COLO668 (cell line): Measurements from ENCODE around the gene SUPT4H1.

ENCODE experiments used
- DNase-seq: peaks from one replicate; lab custom pipeline; 2025; ENCODE audit not compliant: unreplicated experiment; lab: John Stamatoyannopoulos, UW

Gene SUPT4H1

GRCh38 chr17:58320163-58320558, 31.8 kb downstream of the SUPT4H1 start:
- DNase-seq = no peak

- DNase-seq = no peak
Measured at GRCh38 chr17:58319173-58320162, 32.5 kb downstream of the SUPT4H1 start.

- no peak for DNase-seq
Measured at GRCh38 chr17:58318627-58319172, 33.3 kb downstream of the SUPT4H1 start.

GRCh38 chr17:58318065-58318481, 33.9 kb downstream of the SUPT4H1 start:
- no peak for DNase-seq

- peak; percentile 27 for DNase-seq
Measured at GRCh38 chr17:58317421-58318064, 34.5 kb downstream of the SUPT4H1 start.

- no peak for DNase-seq
Measured at GRCh38 chr17:58316260-58316960, 35.6 kb downstream of the SUPT4H1 start.

GRCh38 chr17:58315750-58316149, 36.3 kb downstream of the SUPT4H1 start:
- no peak for DNase-seq

DNA sequence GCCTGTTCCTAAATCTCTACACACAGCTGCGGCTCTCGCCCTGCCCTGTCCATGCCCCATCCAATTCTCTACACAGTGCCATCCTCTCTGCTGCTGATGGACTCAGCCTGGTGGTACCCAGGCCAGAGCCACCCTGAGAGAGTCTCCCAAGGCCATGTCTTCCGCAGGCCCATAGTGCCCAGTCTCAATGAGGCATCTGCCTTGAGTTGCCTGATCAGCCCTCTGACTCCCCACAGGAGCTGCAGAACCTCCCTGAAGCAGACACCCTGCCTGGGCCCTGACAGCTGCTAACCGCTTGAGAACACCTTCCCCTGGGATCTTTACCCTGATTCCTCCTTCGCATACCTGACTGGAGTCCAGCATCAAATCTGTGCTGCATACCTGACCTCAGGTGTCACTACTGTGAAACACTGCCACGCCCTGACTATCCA, 36.7 kb downstream of the SUPT4H1 start:
- no peak for DNase-seq

- DNase-seq = no peak
Measured at GRCh38 chr17:58314706-58315015, 37.3 kb downstream of the SUPT4H1 start.

- DNase-seq = no peak
Measured at GRCh38 chr17:58313815-58314705, 37.9 kb downstream of the SUPT4H1 start.

GRCh38 chr17:58312829-58313228, 39.2 kb downstream of the SUPT4H1 start:
- DNase-seq = no peak

DNA sequence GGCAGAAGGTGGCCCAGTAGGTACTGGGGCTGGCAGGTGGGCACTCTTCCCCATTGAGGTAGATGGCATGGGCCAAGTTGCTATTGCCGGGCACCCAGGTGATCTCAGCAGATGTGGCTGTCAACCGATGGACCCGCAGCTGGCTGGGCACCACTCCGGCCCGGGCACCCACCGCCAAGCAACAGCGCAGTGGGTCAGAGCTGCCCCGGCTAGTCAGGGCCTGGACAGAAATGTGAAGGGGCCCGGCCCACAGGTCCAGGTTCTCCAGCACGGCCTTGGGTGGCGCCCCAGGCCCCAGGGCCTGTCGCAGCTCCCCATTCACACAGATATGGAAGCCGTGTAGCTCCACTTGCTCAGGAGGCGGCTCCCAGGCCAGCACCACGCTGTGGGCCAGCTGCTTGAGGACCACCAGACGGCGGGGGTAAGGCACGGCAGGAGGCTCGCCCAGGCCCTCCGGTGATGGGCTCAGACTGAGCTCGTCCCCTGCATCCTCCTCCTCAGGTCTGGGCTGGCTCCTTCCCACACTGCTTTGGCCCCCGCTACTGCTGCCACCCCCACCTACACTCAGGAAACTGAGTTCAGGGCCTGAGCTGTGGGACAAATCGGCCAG, 39.9 kb downstream of the SUPT4H1 start:
- no peak for DNase-seq

DNA sequence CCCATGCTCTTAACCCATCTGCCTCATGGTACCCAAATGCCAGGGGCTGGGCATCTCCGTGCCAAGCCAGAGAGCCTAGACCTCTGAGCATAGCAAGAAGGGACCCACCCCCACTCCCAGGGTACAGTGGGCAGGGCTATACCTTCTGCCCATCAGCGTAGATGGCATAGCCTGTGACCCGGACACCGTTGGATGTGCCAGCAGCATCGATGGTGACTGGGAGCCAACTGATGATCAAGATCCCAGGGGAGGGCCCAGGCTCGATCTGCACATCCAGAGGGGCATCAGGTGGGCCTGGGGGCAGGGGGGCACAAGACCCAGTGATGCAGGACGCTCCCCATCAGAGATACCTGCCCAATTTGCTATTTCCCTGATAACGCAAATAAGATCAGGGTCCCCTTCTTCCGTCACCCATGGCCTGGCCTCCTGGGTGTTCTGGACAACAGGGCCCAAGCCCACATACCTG, 40.5 kb downstream of the SUPT4H1 start:
- DNase-seq = no peak

- no peak for DNase-seq
Measured at GRCh38 chr17:58310511-58311428, 41.2 kb downstream of the SUPT4H1 start.

DNA sequence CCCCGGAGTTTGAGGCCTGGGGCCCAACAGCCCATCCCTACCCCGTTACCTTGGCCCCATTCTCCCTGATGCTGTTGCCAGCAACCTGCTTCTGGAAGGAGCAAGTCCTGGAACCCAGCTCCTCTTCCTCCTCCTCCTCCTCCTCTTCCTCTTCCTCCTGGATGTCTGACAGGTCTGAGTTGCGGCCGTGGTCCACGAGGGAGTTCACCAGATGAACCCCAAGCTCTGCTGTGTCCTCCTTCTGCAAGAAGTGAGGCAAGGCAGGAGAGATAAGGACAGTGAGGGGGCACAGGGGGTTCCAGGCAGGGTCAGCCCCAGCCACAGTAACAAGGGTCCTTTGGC, 42.1 kb downstream of the SUPT4H1 start:
- no peak for DNase-seq

DNA sequence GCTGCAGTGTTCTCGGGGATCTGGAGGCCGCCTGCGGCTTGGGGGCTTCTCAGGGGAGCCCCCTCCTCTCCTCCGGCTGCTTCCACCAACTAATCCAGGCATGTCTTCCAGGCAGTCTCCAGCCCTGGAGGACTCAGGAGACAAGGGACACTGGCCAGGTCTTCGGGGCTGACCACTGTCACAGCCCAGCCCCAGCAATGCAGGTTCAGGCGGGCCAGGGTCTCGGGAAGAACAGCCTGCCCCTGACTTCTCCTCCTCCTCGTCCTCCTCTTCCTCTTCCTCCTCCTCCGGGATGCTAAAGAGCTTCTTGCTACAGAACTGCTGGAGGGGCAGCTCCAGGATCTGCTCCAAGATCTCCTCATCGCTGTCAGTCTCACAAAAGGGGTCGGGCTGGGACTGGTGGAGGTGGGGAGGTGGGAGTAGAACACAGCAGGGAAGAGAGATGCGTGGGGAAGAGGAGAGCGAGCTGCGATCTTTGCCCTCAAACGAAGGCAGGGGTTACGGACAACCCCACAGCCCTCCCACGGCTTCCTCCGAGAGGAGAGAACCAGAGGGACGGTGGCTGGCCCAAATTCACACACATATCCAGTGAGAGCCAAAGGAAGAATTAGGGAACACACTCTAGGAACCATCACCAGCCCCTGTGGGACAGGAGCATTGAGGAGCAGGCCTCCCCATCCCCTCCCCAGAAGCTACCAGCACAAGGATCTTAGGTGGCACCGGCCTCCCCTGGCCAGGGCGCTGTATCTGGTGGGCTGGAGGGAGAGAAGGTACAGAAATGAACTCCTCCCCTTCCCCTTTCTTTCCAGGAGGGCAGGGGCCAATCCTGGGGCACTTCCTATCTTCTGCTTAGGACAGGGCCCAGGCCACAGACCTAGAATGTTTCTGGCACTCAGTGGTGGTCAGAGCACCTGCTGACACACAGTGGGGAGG, 42.8 kb downstream of the SUPT4H1 start:
- DNase-seq = no peak

- peak; percentile 37 for DNase-seq
Measured at GRCh38 chr17:58308173-58308984, 43.6 kb downstream of the SUPT4H1 start.
